NCI-H526 (cell line): ENCODE results near the gene LHPP.
"Not testable (repeated sequence)": the region's sequence is repeated elsewhere in the genome, so short reads cannot be mapped to it uniquely, and the experiment has no call there.

ENCODE experiments used
- DNase-seq, 2 experiments: peaks; one replicate each; lab custom pipeline; 2025; lab: John Stamatoyannopoulos, UW

Gene LHPP

GRCh38 chr10:124573726-124574455 lies 112.3 kb downstream of the LHPP start:
- no peak for DNase-seq

- DNase-seq = no peak
Observed at GRCh38 chr10:124574456-124575070, 112.9 kb downstream of the LHPP start.

- no peak for DNase-seq
Observed at GRCh38 chr10:124575107-124576035, 113.7 kb downstream of the LHPP start.

GRCh38 chr10:124576526-124577420 lies 115.2 kb downstream of the LHPP start:
- DNase-seq = no peak

- no peak for DNase-seq
Observed at GRCh38 chr10:124577651-124578050, 116.0 kb downstream of the LHPP start.

- no peak for DNase-seq
Observed at GRCh38 chr10:124578231-124579010, 116.8 kb downstream of the LHPP start.

GRCh38 chr10:124579011-124579399 lies 117.4 kb downstream of the LHPP start:
- no peak for DNase-seq

- no peak for DNase-seq
Observed at GRCh38 chr10:124586142-124586541, 124.5 kb downstream of the LHPP start.

GRCh38 chr10:124587811-124588211 lies 126.2 kb downstream of the LHPP start:
- no peak for DNase-seq

- DNase-seq = not testable (repeated sequence)
Observed at GRCh38 chr10:124588341-124588735, 126.7 kb downstream of the LHPP start.

GRCh38 chr10:124588736-124589490 lies 127.3 kb downstream of the LHPP start:
- peak in 1 of 2 experiments; percentile 35 for DNase-seq

- DNase-seq = no peak
Observed at GRCh38 chr10:124589491-124590041, 127.9 kb downstream of the LHPP start.

GRCh38 chr10:124590216-124591122 lies 128.8 kb downstream of the LHPP start:
- DNase-seq = no peak

- no peak for DNase-seq
Observed at GRCh38 chr10:124591123-124591495, 129.5 kb downstream of the LHPP start.

- no peak for DNase-seq
Observed at GRCh38 chr10:124592101-124592500, 130.5 kb downstream of the LHPP start.

- DNase-seq = no peak
Observed at GRCh38 chr10:124592736-124593430, 131.3 kb downstream of the LHPP start.

GRCh38 chr10:124593431-124593985 lies 131.9 kb downstream of the LHPP start:
- no peak for DNase-seq

GRCh38 chr10:124594240-124594639 lies 132.6 kb downstream of the LHPP start:
- DNase-seq = no peak
